ENCODE results near the gene ZNF148.

DNA sequence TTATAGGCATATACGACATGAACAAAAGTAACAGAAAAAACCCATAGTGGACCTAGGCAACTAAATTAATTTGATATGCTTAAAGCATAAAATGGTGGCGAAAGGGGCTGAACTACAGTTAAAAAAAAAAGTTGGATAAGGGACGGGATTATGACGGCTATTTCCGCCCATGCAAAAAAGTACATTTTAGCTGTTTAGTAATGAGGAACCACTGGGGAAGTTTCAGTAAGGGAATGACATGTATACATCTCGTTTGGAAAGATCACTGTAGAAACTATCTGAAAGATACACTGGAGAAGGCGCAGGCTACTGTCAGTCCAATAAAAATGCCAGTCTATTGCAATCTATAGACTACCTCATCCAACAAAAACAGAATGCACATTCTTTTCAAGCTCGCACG lies 65.6 kb downstream of the ZNF148 start:
- TF ChIP-seq POLR2A (IDR thresholded peaks at IDR 0.05) (no peak), POLR2AphosphoS5 (IDR thresholded peaks at IDR 0.05) (no peak)
- TF ChIP-seq, protein P1, sequence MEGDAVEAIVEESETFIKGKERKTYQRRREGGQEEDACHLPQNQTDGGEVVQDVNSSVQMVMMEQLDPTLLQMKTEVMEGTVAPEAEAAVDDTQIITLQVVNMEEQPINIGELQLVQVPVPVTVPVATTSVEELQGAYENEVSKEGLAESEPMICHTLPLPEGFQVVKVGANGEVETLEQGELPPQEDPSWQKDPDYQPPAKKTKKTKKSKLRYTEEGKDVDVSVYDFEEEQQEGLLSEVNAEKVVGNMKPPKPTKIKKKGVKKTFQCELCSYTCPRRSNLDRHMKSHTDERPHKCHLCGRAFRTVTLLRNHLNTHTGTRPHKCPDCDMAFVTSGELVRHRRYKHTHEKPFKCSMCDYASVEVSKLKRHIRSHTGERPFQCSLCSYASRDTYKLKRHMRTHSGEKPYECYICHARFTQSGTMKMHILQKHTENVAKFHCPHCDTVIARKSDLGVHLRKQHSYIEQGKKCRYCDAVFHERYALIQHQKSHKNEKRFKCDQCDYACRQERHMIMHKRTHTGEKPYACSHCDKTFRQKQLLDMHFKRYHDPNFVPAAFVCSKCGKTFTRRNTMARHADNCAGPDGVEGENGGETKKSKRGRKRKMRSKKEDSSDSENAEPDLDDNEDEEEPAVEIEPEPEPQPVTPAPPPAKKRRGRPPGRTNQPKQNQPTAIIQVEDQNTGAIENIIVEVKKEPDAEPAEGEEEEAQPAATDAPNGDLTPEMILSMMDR (IDR thresholded peaks at IDR 0.05) = no peak
